H1 (cell line): ENCODE results near the gene EFNA3. TPM values are rescaled to one million over a fixed set of nuclear protein-coding genes. Genes with fewer than 3 reads are reported as not detected.

Experiments used
- CBX5 ChIP-seq: fragments of 300-800, 300-1000 bp; sonication (generic); IDR thresholded peaks from 2 replicates; pipeline ENCODE4 v1.7.1; 2016; ENCODE audit warnings: antibody characterized with exemption, low read length, low read depth
- CEBPB ChIP-seq: IDR thresholded peaks from 2 replicates; pipeline ENCODE4 v1.6.1; 2012; ENCODE audit warnings: low read depth, low read length
- CTBP2 ChIP-seq: IDR thresholded peaks from 2 replicates; pipeline ENCODE4 v1.7.0; 2011; ENCODE audit warnings: borderline replicate concordance, mild to moderate bottlenecking, moderate library complexity, mixed read lengths, low read length; ENCODE audit not compliant: insufficient read depth, insufficient read length
- NRF1 ChIP-seq: IDR thresholded peaks from 2 replicates; pipeline ENCODE4 v1.6.1; 2011; ENCODE audit warnings: mild to moderate bottlenecking, low read depth, low read length, improper control_type of control experiment
- POLR2A ChIP-seq, 2 experiments: IDR thresholded peaks; 1 replicate in 1 of 2; 2 replicates in 1 of 2; pipeline ENCODE4 v1.6.1; 2011; ENCODE audit warnings: low read depth in 2 of 2, low read length in 2 of 2, mild to moderate bottlenecking in 2 of 2; ENCODE audit errors: control extremely low read depth in 1 of 2
- polyA plus RNA-seq, 7 experiments: library from polyadenylated mRNA; depleted of rRNA in 3 of 7; stranded (reverse) in 5 of 7; unstranded in 2 of 7; fragments of >200 nt in 5 of 7; fragments of 200-250 nt in 2 of 7; gene quantifications; 1 replicate in 5 of 7; 2 replicates in 1 of 7; 4 replicates in 1 of 7; pipeline versions ENCODE4 v1.2.1 to v1.2.3, GENCODE V29; 2011 to 2013; ENCODE audit warnings: missing spikeins in 2 of 7, mixed read lengths in 2 of 7
- total RNA-seq: library from RNA; stranded (reverse); fragmentation: NEBNext Ultra II Directional; extraction: Animal tissue kit (Norgen Biotek cat#: 25700); gene quantifications from 2 replicates; pipeline ENCODE4 v1.2.1, GENCODE V29; 2021
- TF ChIP-seq, protein P1 (sequence below): IDR thresholded peaks from 2 replicates; pipeline ENCODE4 v1.6.1; 2012; ENCODE audit warnings: inconsistent platforms

EFNA3 gene
- total and polyA plus RNA-seq, 2 of the 8 experiments (the other 6 are each of a cell fraction or from before 2014, with no cell fraction given): 10.8 to 13.8 TPM

- no peak for TF ChIP-seq NRF1
- no peak for TF ChIP-seq POLR2A (IDR thresholded peaks at IDR 0.05; ENCODE audit: control extremely low read depth in 1 of 2, low read depth in 2 of 2, low read length in 2 of 2)
- TF ChIP-seq CBX5: no peak
- no peak for TF ChIP-seq CEBPB
- TF ChIP-seq, protein P1, sequence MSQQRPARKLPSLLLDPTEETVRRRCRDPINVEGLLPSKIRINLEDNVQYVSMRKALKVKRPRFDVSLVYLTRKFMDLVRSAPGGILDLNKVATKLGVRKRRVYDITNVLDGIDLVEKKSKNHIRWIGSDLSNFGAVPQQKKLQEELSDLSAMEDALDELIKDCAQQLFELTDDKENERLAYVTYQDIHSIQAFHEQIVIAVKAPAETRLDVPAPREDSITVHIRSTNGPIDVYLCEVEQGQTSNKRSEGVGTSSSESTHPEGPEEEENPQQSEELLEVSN: no peak
- no peak for TF ChIP-seq CTBP2
Measured at GRCh38 chr1:155073377-155074242, 5.0 kb upstream of the EFNA3 start (continued).
